Retinal pigment epithelial cell (primary cell): ENCODE measurements around the gene EIF2S2.

Source experiments
- DNase-seq: peaks from one replicate; pipeline ENCODE4 v3.0.0-alpha.2; 2010; ENCODE audit warnings: low read depth
- H3K4me3 ChIP-seq: 2 replicates; pipeline ENCODE4 v1.5.1; 2011; ENCODE audit warnings: mild to moderate bottlenecking, low read length, control low read depth, moderate library complexity
- TF ChIP-seq, protein P1 (sequence below): conservative IDR thresholded peaks from 2 replicates; pipeline ENCODE4 v1.5.1; 2011; ENCODE audit warnings: low read depth, low read length, control low read depth, inconsistent platforms

EIF2S2 gene

DNA sequence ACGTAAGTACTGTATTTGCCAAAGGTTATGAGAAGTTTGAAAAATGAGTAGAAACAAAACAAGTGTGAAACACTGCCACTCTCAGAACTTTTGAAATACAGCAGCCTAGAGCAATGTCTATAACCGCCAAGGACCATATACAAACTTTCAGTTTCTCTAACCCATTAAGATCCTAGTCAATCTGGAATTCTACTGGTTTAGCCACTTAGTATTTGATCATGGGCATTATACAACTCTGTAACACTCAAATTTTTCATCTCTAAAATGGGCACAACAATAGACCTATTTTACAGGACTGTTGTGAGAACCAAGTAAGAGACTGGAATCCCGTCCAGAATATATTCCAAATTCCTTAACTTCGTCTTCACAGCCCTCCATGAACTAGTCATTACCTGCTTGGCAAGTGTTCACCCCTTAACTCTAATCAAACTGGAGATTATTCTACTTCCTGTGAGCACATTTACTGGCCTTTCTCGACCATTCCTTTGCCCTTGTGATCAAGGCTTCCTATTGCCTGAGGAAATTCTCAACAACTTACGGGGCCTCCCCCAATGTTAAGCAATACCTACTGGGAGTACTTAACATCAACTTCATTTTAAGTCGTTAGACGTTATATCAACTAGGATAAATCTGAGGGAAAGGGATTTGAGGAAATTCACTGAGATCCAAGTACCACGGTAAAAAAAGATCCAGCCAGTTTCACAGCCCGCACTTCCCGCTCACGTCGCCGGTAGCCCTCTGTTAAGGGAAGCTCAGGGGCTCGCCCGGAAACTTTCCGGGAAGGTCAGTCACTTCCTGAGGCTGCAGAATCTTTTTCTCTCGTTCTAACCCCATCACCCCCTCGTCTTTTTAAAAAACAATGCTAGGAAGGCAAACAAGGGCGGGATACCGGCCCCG lies 1.1 kb downstream of the EIF2S2 start:
- H3K4me3 ChIP-seq, result peak overlapping the region; percentile 93
- TF ChIP-seq, protein P1, sequence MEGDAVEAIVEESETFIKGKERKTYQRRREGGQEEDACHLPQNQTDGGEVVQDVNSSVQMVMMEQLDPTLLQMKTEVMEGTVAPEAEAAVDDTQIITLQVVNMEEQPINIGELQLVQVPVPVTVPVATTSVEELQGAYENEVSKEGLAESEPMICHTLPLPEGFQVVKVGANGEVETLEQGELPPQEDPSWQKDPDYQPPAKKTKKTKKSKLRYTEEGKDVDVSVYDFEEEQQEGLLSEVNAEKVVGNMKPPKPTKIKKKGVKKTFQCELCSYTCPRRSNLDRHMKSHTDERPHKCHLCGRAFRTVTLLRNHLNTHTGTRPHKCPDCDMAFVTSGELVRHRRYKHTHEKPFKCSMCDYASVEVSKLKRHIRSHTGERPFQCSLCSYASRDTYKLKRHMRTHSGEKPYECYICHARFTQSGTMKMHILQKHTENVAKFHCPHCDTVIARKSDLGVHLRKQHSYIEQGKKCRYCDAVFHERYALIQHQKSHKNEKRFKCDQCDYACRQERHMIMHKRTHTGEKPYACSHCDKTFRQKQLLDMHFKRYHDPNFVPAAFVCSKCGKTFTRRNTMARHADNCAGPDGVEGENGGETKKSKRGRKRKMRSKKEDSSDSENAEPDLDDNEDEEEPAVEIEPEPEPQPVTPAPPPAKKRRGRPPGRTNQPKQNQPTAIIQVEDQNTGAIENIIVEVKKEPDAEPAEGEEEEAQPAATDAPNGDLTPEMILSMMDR, result no peak
- no peak for DNase-seq

DNA sequence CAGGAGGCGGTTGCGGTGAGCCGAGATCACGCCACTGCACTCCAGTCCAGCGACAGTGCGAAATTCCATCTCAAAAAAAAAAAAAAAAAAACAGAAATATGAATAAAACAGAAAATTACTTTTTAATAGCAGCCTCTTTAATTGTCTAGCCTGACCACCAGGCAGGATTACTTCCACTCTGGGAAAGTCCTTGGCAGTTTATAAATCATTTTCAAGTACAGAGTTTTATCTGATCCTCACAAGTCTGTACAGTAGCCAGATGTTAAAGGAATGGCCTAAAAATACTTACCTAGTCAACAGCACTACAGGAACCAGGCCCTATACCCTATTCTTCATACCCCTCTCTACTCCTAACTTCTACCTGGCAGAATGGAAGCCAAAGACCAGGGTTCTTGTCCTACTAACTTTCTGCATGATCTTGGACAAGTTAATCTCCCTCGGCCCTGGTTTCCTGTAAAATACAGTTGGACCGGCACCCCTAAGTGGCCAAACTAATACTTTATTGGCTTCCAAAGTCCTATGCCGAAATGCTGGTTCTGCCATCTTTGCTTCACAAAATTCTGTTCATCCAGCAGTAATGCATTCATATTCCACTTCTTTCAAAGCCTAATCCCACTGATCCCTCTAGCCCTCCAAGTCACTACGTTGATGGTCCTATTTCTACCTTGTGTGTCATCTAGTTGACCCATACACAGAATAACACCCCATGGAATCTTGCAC lies 1.9 kb downstream of the EIF2S2 start:
- H3K4me3 ChIP-seq, result peak overlapping the region; percentile 93
- no peak for DNase-seq
- TF ChIP-seq, protein P1, result no peak

GRCh38 chr20:34109442-34109841 lies 2.6 kb downstream of the EIF2S2 start:
- TF ChIP-seq, protein P1, result no peak
- no peak for DNase-seq
- H3K4me3 ChIP-seq, result no peak overlapping the region

DNA sequence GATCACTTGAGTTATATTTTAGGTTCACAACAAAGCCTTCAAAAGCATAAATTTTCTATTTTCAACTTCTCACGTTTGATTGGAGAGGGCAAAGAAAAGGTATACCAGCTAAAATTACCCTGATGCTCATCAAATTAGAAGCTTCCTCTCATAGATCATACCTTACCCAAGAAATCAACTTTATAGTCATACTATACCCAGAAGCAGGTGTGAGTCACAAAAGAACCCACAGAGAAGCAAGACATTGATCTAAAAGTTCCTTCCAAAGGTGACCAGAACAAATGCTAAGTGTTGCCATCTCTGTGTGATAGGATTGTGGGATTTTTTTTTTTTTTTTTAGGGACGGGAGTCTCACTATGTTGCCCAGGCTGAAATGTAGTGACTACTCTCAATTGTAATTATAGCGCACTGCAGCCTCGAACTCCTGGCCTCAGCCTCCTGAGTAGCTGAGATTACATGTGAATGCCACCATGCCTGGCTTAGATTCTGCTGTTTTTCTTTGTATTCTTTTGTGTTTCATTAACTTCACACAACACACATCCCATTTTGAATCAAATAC lies 3.3 kb downstream of the EIF2S2 start:
- TF ChIP-seq, protein P1, result no peak
- no peak overlapping the region for H3K4me3 ChIP-seq
- DNase-seq, result no peak

GRCh38 chr20:34105978-34106675 lies 5.9 kb downstream of the EIF2S2 start:
- TF ChIP-seq, protein P1, result no peak
- no peak overlapping the region for H3K4me3 ChIP-seq
- no peak for DNase-seq

- no peak for DNase-seq
- H3K4me3 ChIP-seq, result no peak overlapping the region
- TF ChIP-seq, protein P1, result no peak
Observed at GRCh38 chr20:34104059-34104458, 8.0 kb downstream of the EIF2S2 start.
